HepG2 (cell line): ENCODE results near the gene STUB1. TPM values are rescaled to one million over a fixed set of nuclear protein-coding genes. Genes with fewer than 3 reads are reported as not detected.

ENCODE experiments used
- ATAC-seq: fragments of 200-7000 bp; cut with Tn5 transposase; 3 replicates; pipeline ENCODE4 v1.9.1; 2020; ENCODE audit warnings: mild to moderate bottlenecking, moderate library complexity
- BruUV-seq: library from RNA; stranded (reverse); fragments of 400-500 nt; replicated peaks from 2 replicates; lab custom pipeline; 2021; lab: Mats Ljungman, UMichigan
- CTCF ChIA-PET: fragments of 300-600 bp; formaldehyde crosslinking; extraction: SDS; loops from one replicate; lab custom pipeline; 2021; ENCODE audit warnings: low total read pairs, inconsistent platforms, low intra/inter-chr PET ratio; lab: Yijun Ruan, JAX
- POLR2A ChIA-PET: fragments of 350-600 bp; sonication (Branson Sonifier 250); formaldehyde crosslinking; loops from one replicate; lab custom pipeline; 2020; ENCODE audit warnings: antibody characterized with exemption, inconsistent platforms; lab: Yijun Ruan, JAX
- DNase-seq: peaks from one replicate; pipeline ENCODE4 v3.0.0-alpha.2; 2015; ENCODE audit warnings: low spot score
- FAIRE-seq: peaks from 3 replicates; lab custom pipeline; 2011; peaks lifted over from hg19 to GRCh38; lab: Jason Lieb, UNC
- H2AFZ ChIP-seq: one replicate; pipeline ENCODE4 v1.6.1; 2011; ENCODE audit warnings: low read length, inconsistent platforms
- H3K27ac ChIP-seq: fragments of 300-600 bp; 3 replicates; pipeline ENCODE4 v1.8.0; 2011; ENCODE audit warnings: mixed run types, mild to moderate bottlenecking, mixed read lengths, low read length, inconsistent platforms; ENCODE audit not compliant: insufficient read depth; ENCODE audit errors: extremely low read length
- H3K27me3 ChIP-seq, 2 experiments: fragments of 200-600 bp in 1 of 2; 2 replicates in 1 of 2; 3 replicates in 1 of 2; pipeline versions ENCODE4 v1.6.0 to v1.8.0; 2011; ENCODE audit warnings: low read length in 2 of 2, mild to moderate bottlenecking in 2 of 2, moderate library complexity in 2 of 2, inconsistent platforms in 1 of 2; ENCODE audit not compliant: insufficient read depth in 2 of 2, control insufficient read depth in 1 of 2
- H3K36me3 ChIP-seq, 2 experiments: fragments of 200-600 bp in 1 of 2; replicated peaks in 1 of 2; 2 replicates in 1 of 2; 3 replicates in 1 of 2; pipeline versions ENCODE4 v1.5.1 to v1.8.0; 2011; ENCODE audit warnings: low read length in 2 of 2, inconsistent platforms in 1 of 2; ENCODE audit not compliant: insufficient read depth in 2 of 2, control insufficient read depth in 1 of 2
- H3K4me1 ChIP-seq: 2 replicates; pipeline ENCODE4 v1.5.1; 2012; ENCODE audit warnings: low read length, inconsistent platforms; ENCODE audit not compliant: insufficient read depth
- H3K4me2 ChIP-seq: 2 replicates; pipeline ENCODE4 v1.6.0; 2011; ENCODE audit warnings: low read depth, low read length, inconsistent platforms
- H3K4me3 ChIP-seq, 3 experiments: fragments of 200-600 bp in 1 of 3; sonication (generic), shearing (Covaris generic) in 1 of 3; replicated peaks in 1 of 3; 2 replicates each; pipeline ENCODE4 v1.5.1; 2011 to 2016; ENCODE audit warnings: low read length in 3 of 3, inconsistent platforms in 2 of 3, low read depth in 2 of 3, mild to moderate bottlenecking in 2 of 3, control low read depth in 1 of 3, mixed read lengths in 1 of 3; ENCODE audit not compliant: insufficient read depth in 1 of 3
- H3K79me2 ChIP-seq: one replicate; pipeline ENCODE4 v1.6.1; 2011; ENCODE audit warnings: low read length, inconsistent platforms; ENCODE audit not compliant: insufficient read depth
- H3K9ac ChIP-seq: 2 replicates; pipeline ENCODE4 v1.6.0; 2011; ENCODE audit warnings: mild to moderate bottlenecking, low read depth, low read length, inconsistent platforms; ENCODE audit not compliant: insufficient read depth
- H3K9me3 ChIP-seq: 2 replicates; pipeline ENCODE4 v1.5.1; 2012; ENCODE audit warnings: mild to moderate bottlenecking, low read length
- H4K20me1 ChIP-seq: 2 replicates; pipeline ENCODE4 v1.6.0; 2011; ENCODE audit warnings: inconsistent platforms, mild to moderate bottlenecking, low read length, moderate library complexity; ENCODE audit not compliant: insufficient read depth
- ARNTL ChIP-seq: sonication (generic); formaldehyde crosslinking; IDR thresholded peaks from 2 replicates; pipeline ENCODE4 v1.4.0; 2020; ENCODE audit warnings: mild to moderate bottlenecking, missing genetic modification reagents
- BCL6 ChIP-seq: IDR thresholded peaks from 2 replicates; pipeline ENCODE4 v1.6.1; 2016; ENCODE audit warnings: missing genetic modification reagents, missing compliant biosample characterization
- FOXJ3 ChIP-seq: sonication (generic); formaldehyde crosslinking; IDR thresholded peaks from 2 replicates; pipeline ENCODE4 v1.4.0; 2020; ENCODE audit warnings: missing genetic modification reagents, mild to moderate bottlenecking, borderline replicate concordance
- HIVEP1 ChIP-seq: sonication (generic); formaldehyde crosslinking; IDR thresholded peaks from 2 replicates; pipeline ENCODE4 v1.4.0; 2020; ENCODE audit warnings: mild to moderate bottlenecking, missing genetic modification reagents
- NBN ChIP-seq: fragments of 450-650 bp; conservative IDR thresholded peaks from 2 replicates; pipeline ENCODE4 v1.6.1; 2017
- PITX1 ChIP-seq: sonication (generic); formaldehyde crosslinking; IDR thresholded peaks from 2 replicates; pipeline ENCODE4 v1.5.1; 2020; ENCODE audit warnings: mild to moderate bottlenecking, missing genetic modification reagents
- RORA ChIP-seq: sonication (generic); formaldehyde crosslinking; IDR thresholded peaks from 2 replicates; pipeline ENCODE4 v1.5.0; 2020; ENCODE audit warnings: mild to moderate bottlenecking, missing genetic modification reagents, moderate library complexity
- TBX2 ChIP-seq: sonication (generic); formaldehyde crosslinking; IDR thresholded peaks from 2 replicates; pipeline ENCODE4 v1.5.0; 2020; ENCODE audit warnings: missing genetic modification reagents, mild to moderate bottlenecking, borderline replicate concordance
- THAP11 ChIP-seq: IDR thresholded peaks from 2 replicates; pipeline ENCODE4 v1.6.1; 2016; ENCODE audit warnings: missing biosample characterization, missing genetic modification reagents
- ZNF562 ChIP-seq: sonication (generic); formaldehyde crosslinking; IDR thresholded peaks from 2 replicates; pipeline ENCODE4 v1.8.0; 2022; ENCODE audit warnings: missing genetic modification reagents, borderline replicate concordance
- ZNF615 ChIP-seq: sonication (generic); formaldehyde crosslinking; IDR thresholded peaks from 2 replicates; pipeline ENCODE4 v1.5.0; 2020; ENCODE audit warnings: mild to moderate bottlenecking, missing genetic modification reagents, borderline replicate concordance
- ZNF749 ChIP-seq: sonication (generic); formaldehyde crosslinking; IDR thresholded peaks from 2 replicates; pipeline ENCODE4 v1.8.0; 2022; ENCODE audit warnings: mild to moderate bottlenecking, missing genetic modification reagents, moderate library complexity, borderline replicate concordance
- WGBS: methylation state at CpG from one replicate; pipeline ENCODE4 v1.1.6; 2017; ENCODE audit warnings: low lambda C conversion rate; 5-methylcytosine and 5-hydroxymethylcytosine counted together
- in situ Hi-C: cut with HindIII; loops from 2 replicates; pipeline ENCODE4 v1.10.0; 2017; ENCODE audit warnings: low pct_unique_long_range_greater_than_20kb; ENCODE audit not compliant: extremely low pct_ligation_motif_present
- intact Hi-C: fragments of 100-400 bp; cut with micrococcal nuclease; formaldehyde crosslinking; loops from one replicate; pipeline ENCODE4 v1.10.0; 2022; ENCODE audit not compliant: unreplicated experiment
- polyA plus RNA-seq, 8 experiments: library from polyadenylated mRNA; depleted of rRNA in 3 of 8; stranded (reverse) in 7 of 8; unstranded in 1 of 8; fragments of >200 nt; fragmentation: Illumina TruSeq in 4 of 8; extraction: Trizol in 4 of 8; gene quantifications; 2 replicates each; pipeline versions ENCODE4 v1.2.1 to v1.2.3, GENCODE V29; 2011 to 2016; ENCODE audit warnings: low read depth in 4 of 8, missing spikeins in 1 of 8, mixed read lengths in 1 of 8; ENCODE audit not compliant: insufficient read depth in 1 of 8
- total RNA-seq, 5 experiments: library from RNA; depleted of rRNA; stranded (reverse); fragments of >200 nt; fragmentation: Illumina TruSeq; extraction: Trizol; gene quantifications; 2 replicates each; pipeline ENCODE4 v1.2.3, GENCODE V29; 2016; ENCODE audit warnings: low read depth in 1 of 5
- TF ChIP-seq, protein P1 (sequence below): sonication (generic); formaldehyde crosslinking; conservative IDR thresholded peaks from 2 replicates; pipeline ENCODE4 v1.8.0; 2022; ENCODE audit warnings: missing genetic modification reagents
- TF ChIP-seq, protein P2 (sequence below): sonication (generic); formaldehyde crosslinking; IDR thresholded peaks from 2 replicates; pipeline ENCODE4 v1.8.0; 2022; ENCODE audit warnings: missing genetic modification reagents, mild to moderate bottlenecking, moderate library complexity, borderline replicate concordance

The STUB1 gene
- total and polyA plus RNA-seq, 2 of the 13 experiments (the other 11 are each of a cell fraction or from before 2014, with no cell fraction given): 52.9 to 78.2 TPM

DNA sequence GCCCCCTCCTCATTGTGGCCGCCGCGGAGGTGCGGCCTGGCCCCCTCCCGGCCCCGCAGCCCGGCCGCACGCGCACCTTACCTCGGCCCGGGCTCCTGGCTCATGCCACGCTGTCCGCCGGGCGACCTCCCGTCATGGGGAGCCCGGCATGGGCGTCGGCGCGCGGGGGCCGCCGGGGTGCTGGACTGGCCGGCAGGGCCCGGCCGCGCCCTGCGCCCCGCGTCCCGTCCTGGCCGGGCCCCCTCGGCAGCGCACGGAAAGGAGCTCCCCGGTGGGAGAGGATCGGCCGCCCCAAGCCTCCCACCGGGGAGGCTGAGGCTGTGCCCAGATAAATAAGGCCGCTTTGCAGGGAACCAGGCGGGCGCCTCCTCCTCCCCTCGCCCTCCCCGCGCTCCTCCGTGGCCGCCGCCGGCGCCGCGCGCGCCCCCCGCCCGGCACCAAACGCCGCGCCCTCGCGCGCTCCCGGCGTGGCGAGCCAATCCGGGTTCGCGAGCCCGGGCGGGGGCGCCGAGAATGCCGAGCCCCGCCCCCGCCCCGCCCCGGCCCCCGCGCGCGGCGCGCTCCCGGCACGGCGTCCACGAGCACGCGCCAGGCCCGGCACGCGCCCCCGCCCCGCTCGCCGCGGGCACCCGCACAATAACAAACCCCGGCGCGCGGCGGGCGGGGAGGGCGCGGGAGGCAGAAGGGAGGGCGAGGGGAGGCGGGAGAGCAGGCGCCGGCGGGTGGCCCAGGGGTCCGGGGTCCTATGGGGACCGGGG lies 25.4 kb downstream of the STUB1 start, which contains the start of gene FBXL16:
Gene FBXL16 (minus strand): TSS at position 371 of the 758 bp plus-strand sequence. CDS start 8,396 bp downstream, outside the sequence.
- no peak for FAIRE-seq
- in situ Hi-C loops: no loop called here
- ATAC-seq: no peak

More for the DNA sequence above, 25.4 kb downstream of the STUB1 start, which contains the start of gene FBXL16:
- Histone ChIP-seq H4K20me1 (peaks cover 3% of the 10 kb centered on the region; the same call in 1 of the 2 replicates), H3K9me3 (no peaks in the 10 kb centered on the region), H2AFZ (no peak within 1 kb of the TSS)
- POLR2A ChIA-PET: no interaction called here
- TF ChIP-seq, protein P1, sequence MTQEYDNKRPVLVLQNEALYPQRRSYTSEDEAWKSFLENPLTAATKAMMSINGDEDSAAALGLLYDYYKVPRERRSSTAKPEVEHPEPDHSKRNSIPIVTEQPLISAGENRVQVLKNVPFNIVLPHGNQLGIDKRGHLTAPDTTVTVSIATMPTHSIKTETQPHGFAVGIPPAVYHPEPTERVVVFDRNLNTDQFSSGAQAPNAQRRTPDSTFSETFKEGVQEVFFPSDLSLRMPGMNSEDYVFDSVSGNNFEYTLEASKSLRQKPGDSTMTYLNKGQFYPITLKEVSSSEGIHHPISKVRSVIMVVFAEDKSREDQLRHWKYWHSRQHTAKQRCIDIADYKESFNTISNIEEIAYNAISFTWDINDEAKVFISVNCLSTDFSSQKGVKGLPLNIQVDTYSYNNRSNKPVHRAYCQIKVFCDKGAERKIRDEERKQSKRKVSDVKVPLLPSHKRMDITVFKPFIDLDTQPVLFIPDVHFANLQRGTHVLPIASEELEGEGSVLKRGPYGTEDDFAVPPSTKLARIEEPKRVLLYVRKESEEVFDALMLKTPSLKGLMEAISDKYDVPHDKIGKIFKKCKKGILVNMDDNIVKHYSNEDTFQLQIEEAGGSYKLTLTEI (CRISPR knock-in tag): no peak
- TF ChIP-seq, protein P2, sequence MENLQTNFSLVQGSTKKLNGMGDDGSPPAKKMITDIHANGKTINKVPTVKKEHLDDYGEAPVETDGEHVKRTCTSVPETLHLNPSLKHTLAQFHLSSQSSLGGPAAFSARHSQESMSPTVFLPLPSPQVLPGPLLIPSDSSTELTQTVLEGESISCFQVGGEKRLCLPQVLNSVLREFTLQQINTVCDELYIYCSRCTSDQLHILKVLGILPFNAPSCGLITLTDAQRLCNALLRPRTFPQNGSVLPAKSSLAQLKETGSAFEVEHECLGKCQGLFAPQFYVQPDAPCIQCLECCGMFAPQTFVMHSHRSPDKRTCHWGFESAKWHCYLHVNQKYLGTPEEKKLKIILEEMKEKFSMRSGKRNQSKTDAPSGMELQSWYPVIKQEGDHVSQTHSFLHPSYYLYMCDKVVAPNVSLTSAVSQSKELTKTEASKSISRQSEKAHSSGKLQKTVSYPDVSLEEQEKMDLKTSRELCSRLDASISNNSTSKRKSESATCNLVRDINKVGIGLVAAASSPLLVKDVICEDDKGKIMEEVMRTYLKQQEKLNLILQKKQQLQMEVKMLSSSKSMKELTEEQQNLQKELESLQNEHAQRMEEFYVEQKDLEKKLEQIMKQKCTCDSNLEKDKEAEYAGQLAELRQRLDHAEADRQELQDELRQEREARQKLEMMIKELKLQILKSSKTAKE (CRISPR knock-in tag): no peak
- TF ChIP-seq THAP11 (CRISPR knock-in tag) (no peak), TBX2 (CRISPR knock-in tag) (no peak), RORA (no peak), BCL6 (CRISPR knock-in tag) (no peak), PITX1 (CRISPR knock-in tag) (no peak), ARNTL (CRISPR knock-in tag) (no peak), FOXJ3 (CRISPR knock-in tag) (no peak), HIVEP1 (no peak), NBN (no peak), ZNF615 (CRISPR knock-in tag) (no peak), ZNF562 (no peak), ZNF749 (CRISPR knock-in tag) (no peak)
- TF ChIP-seq, all 625 proteins: peak for 0
- CTCF ChIA-PET: no interaction called here
- H3K27me3 ChIP-seq: peaks cover 28 to 85% of the 10 kb centered on the region in 2 experiments; a peak in 4 of 5 replicates
- intact Hi-C loops: no loop called here
- no TSS peak for BruUV-seq
- H3K4me3 ChIP-seq: no peak within 1 kb of the TSS
- no peak within 1 kb of the TSS for H3K9ac ChIP-seq
- H3K27ac ChIP-seq: no peak within 1 kb of the TSS
- H3K4me1 ChIP-seq: no peaks in the 10 kb centered on the region
- no peaks in the 10 kb centered on the region for H3K36me3 ChIP-seq
- H3K4me2 ChIP-seq: no peak within 1 kb of the TSS
- 9% methylated on average over 14 of the region's 115 CpGs for WGBS
- DNase-seq: no peak
- no peaks in the 10 kb centered on the region for H3K79me2 ChIP-seq
